T-helper 17 cell (primary cell): ENCODE data around the gene HAGH. TPM values are rescaled to one million over a fixed set of nuclear protein-coding genes. Genes with fewer than 3 reads are reported as not detected.

Source experiments
- ATAC-seq: fragments of 150-1000 bp; cut with Tn5 transposase; 2 replicates; pipeline ENCODE4 v1.10.0; 2021; ENCODE audit warnings: mild to moderate bottlenecking, moderate library complexity
- DNase-seq, 3 donors: peaks; one replicate each; pipeline versions ENCODE4 v3.0.0 to v3.0.0-alpha.2; 2020 to 2021
- H3K9me3 ChIP-seq: one replicate; pipeline ENCODE4 v1.7.0; 2013; ENCODE audit warnings: low read length, mild to moderate bottlenecking; ENCODE audit not compliant: control insufficient read depth, poor library complexity, severe bottlenecking
- H3K27ac Mint-ChIP-seq: one replicate; pipeline ENCODE4 v1.8.0; 2022; ENCODE audit warnings: mild to moderate bottlenecking, moderate library complexity, mixed read lengths
- H3K27me3 Mint-ChIP-seq: one replicate; pipeline ENCODE4 v1.8.0; 2022; ENCODE audit warnings: mixed read lengths
- H3K36me3 Mint-ChIP-seq: one replicate; pipeline ENCODE4 v1.8.0; 2022; ENCODE audit warnings: low read depth, mixed read lengths
- H3K4me1 Mint-ChIP-seq: one replicate; pipeline ENCODE4 v1.8.0; 2022; ENCODE audit warnings: mild to moderate bottlenecking, mixed read lengths
- H3K4me3 Mint-ChIP-seq: one replicate; pipeline ENCODE4 v1.8.0; 2022; ENCODE audit warnings: mild to moderate bottlenecking, moderate library complexity, mixed read lengths
- total RNA-seq, 4 donors: library from RNA in 2 of 4; stranded (reverse) in 2 of 4; gene quantifications; one replicate each; pipeline ENCODE4 v1.2.3 and lab custom pipeline; 2022 to 2026

The HAGH gene
- total RNA-seq, 2 donors from 2014 or later = 35.8 to 37.9 TPM

DNA sequence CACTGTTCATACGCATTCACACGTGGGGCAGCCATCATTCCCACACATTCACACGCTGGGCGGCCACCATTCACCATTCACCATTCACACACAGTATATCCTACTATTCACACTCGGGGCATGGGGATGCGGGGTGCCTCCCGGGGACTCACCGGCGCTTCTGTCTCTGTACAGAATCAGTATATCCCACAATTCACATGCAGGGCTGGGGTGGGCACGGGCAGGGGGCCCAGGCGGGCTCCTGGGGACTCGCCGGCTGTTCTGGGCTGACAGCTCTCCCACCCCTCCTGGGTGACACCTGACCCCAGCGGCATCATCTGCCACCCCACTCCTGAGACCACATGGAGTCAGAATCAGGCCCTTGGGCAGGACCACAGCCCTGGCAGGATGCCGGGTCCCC lies 64.9 kb downstream of the HAGH start:
- Mint-ChIP-seq H3K4me3 (no peak overlapping the region), H3K36me3 (no peaks in the 10 kb centered on the region), H3K4me1 (peaks cover 6% of the 10 kb centered on the region), H3K27me3 (no peaks in the 10 kb centered on the region), H3K27ac (peak overlapping the region; percentile 68)
- DNase-seq (no peak), ATAC-seq (no peak)
- no peaks in the 10 kb centered on the region for H3K9me3 ChIP-seq

- ATAC-seq = no peak
- no peak overlapping the region for H3K4me3 Mint-ChIP-seq
- no peak for DNase-seq
- H3K9me3 ChIP-seq = no peaks in the 10 kb centered on the region
- no peaks in the 10 kb centered on the region for H3K27me3 Mint-ChIP-seq
- H3K4me1 Mint-ChIP-seq = peaks cover 8% of the 10 kb centered on the region
- H3K36me3 Mint-ChIP-seq = no peaks in the 10 kb centered on the region
- peak overlapping the region; percentile 68 for H3K27ac Mint-ChIP-seq
Observed at GRCh38 chr16:1760911-1761310, 65.7 kb downstream of the HAGH start.

- Mint-ChIP-seq H3K27me3 (no peaks in the 10 kb centered on the region), H3K4me1 (peaks cover 10% of the 10 kb centered on the region), H3K27ac (no peak overlapping the region), H3K36me3 (no peaks in the 10 kb centered on the region), H3K4me3 (no peak overlapping the region)
- no peaks in the 10 kb centered on the region for H3K9me3 ChIP-seq
- no peak for ATAC-seq
- DNase-seq = no peak
Observed at GRCh38 chr16:1759511-1759910, 67.1 kb downstream of the HAGH start.

DNA sequence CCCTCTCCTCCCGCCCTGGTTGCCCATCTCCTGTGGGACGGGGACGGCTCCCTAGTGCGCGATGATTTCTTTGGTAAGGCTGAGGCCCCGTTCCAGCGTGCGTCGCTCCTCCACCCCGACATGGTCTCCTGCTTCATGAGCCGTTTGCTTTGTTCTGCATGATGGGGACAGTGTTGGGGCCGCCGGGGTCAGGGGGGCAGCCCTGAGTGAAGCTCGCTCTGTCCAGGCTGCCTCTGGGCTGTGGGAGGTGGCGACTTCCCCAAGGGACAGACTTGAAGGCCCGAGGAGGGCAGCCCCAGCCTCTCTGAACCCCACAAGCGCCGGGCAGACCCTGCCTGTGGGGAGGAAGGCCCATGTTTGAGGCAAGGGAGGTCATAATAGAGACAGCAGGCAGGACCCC lies 67.7 kb downstream of the HAGH start:
- H3K9me3 ChIP-seq = no peaks in the 10 kb centered on the region
- Mint-ChIP-seq H3K27ac (no peak overlapping the region), H3K4me3 (no peak overlapping the region), H3K36me3 (no peaks in the 10 kb centered on the region), H3K27me3 (no peaks in the 10 kb centered on the region), H3K4me1 (peaks cover 10% of the 10 kb centered on the region)
- no peak for ATAC-seq
- no peak for DNase-seq

- DNase-seq (no peak), ATAC-seq (no peak)
- H3K4me1 Mint-ChIP-seq = peaks cover 10% of the 10 kb centered on the region
- peak overlapping the region; percentile 65 for H3K27ac Mint-ChIP-seq
- H3K36me3 Mint-ChIP-seq = no peaks in the 10 kb centered on the region
- peak overlapping the region; percentile 15 for H3K4me3 Mint-ChIP-seq
- no peaks in the 10 kb centered on the region for H3K27me3 Mint-ChIP-seq
- H3K9me3 ChIP-seq = no peaks in the 10 kb centered on the region
Observed at GRCh38 chr16:1757714-1758461, 68.7 kb downstream of the HAGH start.

Other genes starting within 250 kb of the HAGH start
- gene IFT140, start 214.8 kb downstream of the HAGH start, total RNA-seq = 1 to 10 TPM; 5.5 to 7.9 TPM
- gene CRAMP1, start 214.5 kb downstream of the HAGH start, total RNA-seq = 10 to 100 TPM; 22.8 to 28.6 TPM
- 10 to 100 TPM; 11.6 to 14.4 TPM for gene JPT2, start 148.5 kb downstream of the HAGH start, total RNA-seq
- 100 to 1,000 TPM; 221 to 247 TPM for gene MAPK8IP3, start 120.6 kb downstream of the HAGH start, total RNA-seq
- 10 to 100 TPM; 54.0 to 61.9 TPM for gene NME3, start 55.3 kb downstream of the HAGH start, total RNA-seq
- gene EME2, start 54.0 kb downstream of the HAGH start, total RNA-seq = 10 to 100 TPM; 30.6 to 30.8 TPM
- gene MRPS34, start 53.7 kb downstream of the HAGH start, total RNA-seq = 10 to 100 TPM; 45.1 to 57.5 TPM
- 100 to 1,000 TPM in 1 of 2 donors, 10 to 100 TPM in 1; 92.2 to 101 TPM for gene SPSB3, start 44.3 kb downstream of the HAGH start, total RNA-seq
- gene NUBP2, start 43.9 kb downstream of the HAGH start, total RNA-seq = 10 to 100 TPM; 41.7 to 44.9 TPM
- under 1 TPM; 0.25 to 0.55 TPM for gene IGFALS, start 33.1 kb downstream of the HAGH start, total RNA-seq
- 1 to 10 TPM; 6.1 to 7.9 TPM for gene FAHD1, start 381 bp upstream of the HAGH start, total RNA-seq
- gene MEIOB, start 45.3 kb upstream of the HAGH start, total RNA-seq = not detected
- not detected for gene HS3ST6, start 91.6 kb upstream of the HAGH start, total RNA-seq
- 1 to 10 TPM; 3.8 to 4.9 TPM for gene MSRB1, start 116.4 kb upstream of the HAGH start, total RNA-seq
- not detected for gene RPL3L, start 127.9 kb upstream of the HAGH start, total RNA-seq
- gene NDUFB10, start 132.7 kb upstream of the HAGH start, total RNA-seq = 10 to 100 TPM; 57.7 to 58.1 TPM
- gene RPS2, start 138.0 kb upstream of the HAGH start, total RNA-seq = 1,000 to 10,000 TPM; 3,200 to 3,361 TPM
- gene RNF151, start 140.0 kb upstream of the HAGH start, total RNA-seq = not detected
- gene TBL3, start 145.2 kb upstream of the HAGH start, total RNA-seq = 10 to 100 TPM; 19.5 to 20.8 TPM
- gene NOXO1, start 154.6 kb upstream of the HAGH start, total RNA-seq = under 1 TPM; 0.40 to 0.78 TPM
- gene GFER, start 157.4 kb upstream of the HAGH start, total RNA-seq = 10 to 100 TPM; 16.2 to 22.1 TPM
- gene SYNGR3, start 163.1 kb upstream of the HAGH start, total RNA-seq = 1 to 10 TPM; 7.3 to 8.1 TPM
- 10 to 100 TPM; 45.2 to 46.7 TPM for gene ZNF598, start 183.0 kb upstream of the HAGH start, total RNA-seq
- 1 to 10 TPM in 1 of 2 donors, not detected in 1; 2.0 TPM for gene NPW, start 193.0 kb upstream of the HAGH start, total RNA-seq
- 1 to 10 TPM; 2.2 to 3.9 TPM for gene NHERF2, start 200.1 kb upstream of the HAGH start, total RNA-seq
- 1 to 10 TPM; 6.7 to 6.8 TPM for gene NTHL1, start 221.0 kb upstream of the HAGH start, total RNA-seq
- 100 to 1,000 TPM; 123 TPM for gene TSC2, start 221.2 kb upstream of the HAGH start, total RNA-seq